NK-92 treated with Interleukin-12 subunit alpha and Interleukin-12 subunit beta, amount 100 ng/mL, for 24 hours (cell line): ENCODE results near the gene PALD1.
A peak's percentile ranks its signal among the peaks of the same experiment; 100 is the strongest.

Experiments
- DNase-seq: peaks from one replicate; lab custom pipeline; 2025; lab: John Stamatoyannopoulos, UW

The PALD1 gene

GRCh38 chr10:70537398-70538194 is 59.0 kb downstream of the PALD1 start:
- no peak for DNase-seq

GRCh38 chr10:70538195-70538520 is 59.6 kb downstream of the PALD1 start:
- DNase-seq = no peak

GRCh38 chr10:70538731-70539338 is 60.3 kb downstream of the PALD1 start:
- no peak for DNase-seq

GRCh38 chr10:70539471-70539870 is 60.9 kb downstream of the PALD1 start:
- DNase-seq = no peak

- no peak for DNase-seq
These were observed 61.7 kb downstream of the PALD1 start for GRCh38 chr10:70540089-70540788.

- no peak for DNase-seq
These were observed 62.3 kb downstream of the PALD1 start for GRCh38 chr10:70540789-70541360.

GRCh38 chr10:70541736-70542564 is 63.4 kb downstream of the PALD1 start:
- no peak for DNase-seq

- DNase-seq = no peak
These were observed 64.0 kb downstream of the PALD1 start for GRCh38 chr10:70542565-70542938.

GRCh38 chr10:70543911-70544310 is 65.3 kb downstream of the PALD1 start:
- no peak for DNase-seq

GRCh38 chr10:70544431-70545340 is 66.1 kb downstream of the PALD1 start:
- no peak for DNase-seq

GRCh38 chr10:70546584-70546983 is 68.0 kb downstream of the PALD1 start:
- no peak for DNase-seq

GRCh38 chr10:70549351-70549961 is 70.9 kb downstream of the PALD1 start:
- DNase-seq = no peak

GRCh38 chr10:70549962-70550458 is 71.4 kb downstream of the PALD1 start:
- peak; percentile 33 for DNase-seq

- no peak for DNase-seq
These were observed 71.9 kb downstream of the PALD1 start for GRCh38 chr10:70550459-70550858.

GRCh38 chr10:70551466-70551865 is 72.9 kb downstream of the PALD1 start:
- no peak for DNase-seq

- DNase-seq = no peak
These were observed 73.4 kb downstream of the PALD1 start for GRCh38 chr10:70551971-70552422.

- DNase-seq = no peak
These were observed 74.0 kb downstream of the PALD1 start for GRCh38 chr10:70552586-70552985.

GRCh38 chr10:70555371-70555770 is 76.8 kb downstream of the PALD1 start:
- DNase-seq = no peak

- no peak for DNase-seq
These were observed 78.7 kb downstream of the PALD1 start for GRCh38 chr10:70557086-70557845.
